Tibial nerve (tissue), 4 donors: ENCODE measurements around the gene MAP3K7CL. TPM values are rescaled to one million over a fixed set of nuclear protein-coding genes. Genes with fewer than 3 reads are reported as not detected.

Experiments used
- DNase-seq, 2 donors: peaks; one replicate each; pipeline ENCODE4 v3.0.0-alpha.2; 2019; ENCODE audit warnings: low spot score in 2 of 2
- H3K27ac ChIP-seq, 4 donors: fragments of 200-600 bp; sonication (generic) in 3 of 4; one replicate each; pipeline ENCODE4 v1.5.1; 2017 to 2019; ENCODE audit warnings: mild to moderate bottlenecking in 1 of 4
- H3K27me3 ChIP-seq, 2 donors: fragments of 200-600 bp; sonication (generic) in 1 of 2; one replicate each; pipeline versions ENCODE4 v1.5.1 to v1.6.0; 2017 to 2019
- H3K36me3 ChIP-seq, 3 donors: fragments of 200-600 bp; sonication (generic); one replicate each; pipeline ENCODE4 v1.5.1; 2018 to 2019
- H3K4me1 ChIP-seq, 4 donors: fragments of 200-600 bp; sonication (generic) in 3 of 4; one replicate each; pipeline ENCODE4 v1.5.1; 2017 to 2019
- H3K4me3 ChIP-seq, 4 donors: fragments of 200-600 bp; sonication (generic) in 3 of 4; one replicate each; pipeline ENCODE4 v1.5.1; 2017 to 2019; ENCODE audit warnings: mild to moderate bottlenecking in 1 of 4, moderate library complexity in 1 of 4
- H3K9me3 ChIP-seq, 4 donors: fragments of 200-600 bp; sonication (generic) in 3 of 4; one replicate each; pipeline ENCODE4 v1.5.1; 2017 to 2019
- CTCF ChIP-seq, 5 experiments: fragments of 200-600 bp in 3 of 5; fragments of 450-650 bp in 2 of 5; sonication (generic) in 3 of 5; IDR thresholded peaks; one replicate each; pipeline ENCODE4 v1.5.1; 2016 to 2019; ENCODE audit warnings: antibody characterized with exemption in 5 of 5, mild to moderate bottlenecking in 3 of 5, moderate library complexity in 2 of 5
- EP300 ChIP-seq, 2 donors: sonication (generic); formaldehyde crosslinking; IDR thresholded peaks; one replicate each; pipeline ENCODE4 v1.6.1; 2017; ENCODE audit warnings: antibody characterized with exemption in 2 of 2, mild to moderate bottlenecking in 1 of 2
- POLR2A ChIP-seq, 2 donors: fragments of 450-650 bp; IDR thresholded peaks; one replicate each; pipeline ENCODE4 v1.6.1; 2017; ENCODE audit warnings: antibody characterized with exemption in 2 of 2, mild to moderate bottlenecking in 2 of 2, moderate library complexity in 2 of 2
- WGBS, 2 donors: methylation state at CpG; one replicate each; pipeline ENCODE4 v1.1.5; 2018; 5-methylcytosine and 5-hydroxymethylcytosine counted together
- total RNA-seq, 4 donors: library from RNA; depleted of rRNA; stranded (reverse); fragments of >200 nt; gene quantifications; one replicate each; pipeline ENCODE4 v1.1.0, GENCODE V29; 2016

MAP3K7CL gene
- total RNA-seq, 4 donors from 2014 or later, result 2.8 to 9.2 (median 5.4) TPM

- WGBS, 2 donors, result 11 to 27% methylated on average over 9 of the region's 9 CpGs
- peak overlapping the region; percentile 38 to 84 (median 56) for H3K27ac ChIP-seq
- H3K9me3 ChIP-seq, result no peaks in the 10 kb centered on the region
- peaks cover 0 to 20% (median 12%) of the 10 kb centered on the region in 4 donors for H3K4me1 ChIP-seq
- H3K36me3 ChIP-seq, result no peaks in the 10 kb centered on the region
- H3K4me3 ChIP-seq, result no peak overlapping the region
- no peak for TF ChIP-seq EP300 (IDR thresholded peaks at IDR 0.05)
- no peak for TF ChIP-seq CTCF (IDR thresholded peaks at IDR 0.05)
- no peak for TF ChIP-seq POLR2A (IDR thresholded peaks at IDR 0.05)
- H3K27me3 ChIP-seq, result no peaks in the 10 kb centered on the region
- DNase-seq, result no peak
Observed at GRCh38 chr21:29174607-29175013, 44.2 kb downstream of the MAP3K7CL start.

GRCh38 chr21:29175408-29176134 lies 45.1 kb downstream of the MAP3K7CL start:
- Histone ChIP-seq H3K4me3 (no peak overlapping the region), H3K9me3 (no peaks in the 10 kb centered on the region), H3K27me3 (no peaks in the 10 kb centered on the region), H3K4me1 (peaks cover 0 to 20% (median 12%) of the 10 kb centered on the region in 4 donors), H3K36me3 (no peaks in the 10 kb centered on the region), H3K27ac (peak overlapping the region; percentile 38 to 84 (median 56))
- TF ChIP-seq POLR2A (IDR thresholded peaks at IDR 0.05), result no peak
- no peak for TF ChIP-seq CTCF (IDR thresholded peaks at IDR 0.05)
- TF ChIP-seq EP300 (IDR thresholded peaks at IDR 0.05), result no peak
- WGBS, 2 donors, result 18 to 26% methylated on average over 3 of the region's 3 CpGs
- no peak for DNase-seq

GRCh38 chr21:29176471-29177120 lies 46.2 kb downstream of the MAP3K7CL start:
- Histone ChIP-seq H3K4me1 (peaks cover 0 to 26% (median 12%) of the 10 kb centered on the region in 4 donors), H3K36me3 (no peaks in the 10 kb centered on the region), H3K27me3 (no peaks in the 10 kb centered on the region), H3K27ac (peak overlapping the region in 2 of 4 donors; percentile 46 to 84), H3K4me3 (no peak overlapping the region), H3K9me3 (no peaks in the 10 kb centered on the region)
- TF ChIP-seq CTCF (IDR thresholded peaks at IDR 0.05), result no peak
- TF ChIP-seq EP300 (IDR thresholded peaks at IDR 0.05), result no peak
- no peak for TF ChIP-seq POLR2A (IDR thresholded peaks at IDR 0.05)
- DNase-seq, result no peak
- WGBS, 2 donors, result 70 to 74% methylated on average over 2 of the region's 2 CpGs

GRCh38 chr21:29177800-29178199 lies 47.4 kb downstream of the MAP3K7CL start:
- DNase-seq, result no peak
- Histone ChIP-seq H3K4me3 (no peak overlapping the region), H3K4me1 (peaks cover 0 to 37% (median 14%) of the 10 kb centered on the region in 4 donors), H3K36me3 (no peaks in the 10 kb centered on the region), H3K27ac (no peak overlapping the region), H3K9me3 (no peaks in the 10 kb centered on the region), H3K27me3 (no peaks in the 10 kb centered on the region)
- no peak for TF ChIP-seq CTCF (IDR thresholded peaks at IDR 0.05)
- WGBS, 2 donors, result 93 to 94% methylated on average over 1 of the region's 1 CpG

GRCh38 chr21:29178926-29179325 lies 48.5 kb downstream of the MAP3K7CL start:
- Histone ChIP-seq H3K4me3 (no peak overlapping the region), H3K4me1 (peaks cover 0 to 47% (median 18%) of the 10 kb centered on the region in 4 donors), H3K36me3 (no peaks in the 10 kb centered on the region), H3K9me3 (no peaks in the 10 kb centered on the region), H3K27me3 (no peaks in the 10 kb centered on the region), H3K27ac (no peak overlapping the region)
- DNase-seq, result no peak
- TF ChIP-seq EP300 (IDR thresholded peaks at IDR 0.05), result no peak
- no peak for TF ChIP-seq CTCF (IDR thresholded peaks at IDR 0.05)
- TF ChIP-seq POLR2A (IDR thresholded peaks at IDR 0.05), result no peak
- WGBS, 2 donors, result 95 to 96% methylated on average over 7 of the region's 7 CpGs
